HS-27A (cell line): ENCODE measurements around the gene TMEM123.
A peak's percentile ranks its signal among the peaks of the same experiment; 100 is the strongest.

Experiments
- DNase-seq: peaks from one replicate; pipeline ENCODE4 v3.0.0-alpha.2; 2012; ENCODE audit warnings: low read depth, missing footprints

Gene TMEM123

DNA sequence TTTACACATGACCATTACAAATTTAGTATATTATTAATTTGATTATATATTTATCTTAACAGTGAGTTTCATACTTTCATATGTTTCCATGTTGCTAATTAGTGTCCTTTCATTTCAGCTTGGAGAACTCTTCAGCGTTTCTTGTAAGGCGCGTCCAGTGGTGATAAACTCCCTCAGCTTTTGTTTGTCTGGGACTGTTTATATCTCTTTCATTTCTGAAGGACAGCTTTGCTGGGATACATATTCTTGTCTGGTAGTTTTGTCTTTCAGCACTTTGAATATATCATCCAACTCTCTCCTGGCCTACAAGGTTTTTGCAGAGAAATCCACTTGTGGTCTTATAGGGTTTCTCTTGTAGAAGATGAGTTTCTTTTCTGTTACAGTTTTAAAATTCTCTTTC, 93.2 kb downstream of the TMEM123 start:
- no peak for DNase-seq

- no peak for DNase-seq
Measured at GRCh38 chr11:102357116-102357515, 95.4 kb downstream of the TMEM123 start.

- DNase-seq: no peak
Measured at GRCh38 chr11:102347462-102348370, 104.8 kb downstream of the TMEM123 start.

- peak; percentile 60 for DNase-seq
Measured at GRCh38 chr11:102346748-102347461, 105.7 kb downstream of the TMEM123 start, which contains the start of gene BIRC2. TSS of gene BIRC2 (plus strand) at chr11:102347214. CDS start at chr11:102349855, 2,641 bp downstream.

DNA sequence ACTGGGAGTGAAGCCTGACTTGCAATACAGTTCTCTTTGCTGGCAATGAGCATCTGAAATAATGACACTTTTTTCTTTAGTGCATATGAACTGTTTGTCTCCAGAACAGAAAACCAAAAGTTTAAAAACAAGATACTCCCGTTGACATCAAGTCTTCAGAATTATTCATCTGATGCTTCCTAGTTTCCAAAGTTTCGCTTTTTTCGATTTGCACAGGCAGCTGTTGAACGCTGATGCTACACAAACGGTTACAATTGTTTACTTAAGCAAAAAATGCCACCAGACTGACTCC, 106.2 kb downstream of the TMEM123 start:
- DNase-seq: no peak
